ENCODE data around the gene ST6GALNAC3. TPM values are rescaled to one million over a fixed set of nuclear protein-coding genes. Genes with fewer than 3 reads are reported as not detected.

ST6GALNAC3 gene
- polyA plus RNA-seq, 2 donors = 0.27 to 0.29 TPM

- WGBS, 2 donors = 71 to 83% methylated on average over 5 of the region's 5 CpGs
- H3K4me3 ChIP-seq (ENCODE audit: low read depth in 1 of 2, low read length in 2 of 2) = no peak overlapping the region
Observed at GRCh38 chr1:76162254-76162653, 87.7 kb downstream of the ST6GALNAC3 start.

DNA sequence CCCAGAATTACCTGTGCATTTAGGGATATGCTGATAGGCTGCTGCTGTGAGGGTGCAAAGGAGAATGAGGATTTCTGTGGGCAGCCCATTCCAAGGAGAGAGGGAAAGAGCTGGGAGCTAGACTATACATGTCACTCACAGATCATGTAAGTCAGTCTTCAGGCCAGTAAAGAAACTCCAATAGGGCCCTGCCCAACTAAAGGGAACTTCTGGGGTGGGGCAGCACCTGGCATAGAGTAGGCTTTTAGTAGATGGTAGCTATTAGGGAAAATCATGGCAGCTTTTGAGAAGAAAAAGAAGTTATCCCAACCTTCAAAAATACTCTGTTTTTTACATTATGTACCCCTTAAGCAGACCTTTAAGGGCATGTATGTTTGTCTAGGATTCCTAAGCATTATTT lies 89.6 kb downstream of the ST6GALNAC3 start:
- Histone ChIP-seq H3K27ac (ENCODE audit: low read depth in 2 of 2, low read length in 1 of 2) (no peak overlapping the region), H3K4me3 (ENCODE audit: low read depth in 1 of 2, low read length in 2 of 2) (no peak overlapping the region), H3K36me3 (ENCODE audit: control insufficient read depth in 2 of 2, insufficient read depth in 2 of 2, low read length in 1 of 2) (no peaks in the 10 kb centered on the region), H3K27me3 (ENCODE audit: control insufficient read depth in 1 of 2, insufficient read depth in 2 of 2, low read length in 2 of 2) (no peaks in the 10 kb centered on the region), H3K4me1 (ENCODE audit: control insufficient read depth in 2 of 2, insufficient read depth in 2 of 2, low read length in 1 of 2) (no peaks in the 10 kb centered on the region), H3K9me3 (ENCODE audit: control insufficient read depth in 2 of 2, insufficient read depth in 1 of 2, low read depth in 1 of 2, low read length in 1 of 2) (no peaks in the 10 kb centered on the region)

More at GRCh38 chr1:76162254-76162653, 87.7 kb downstream of the ST6GALNAC3 start:
- Histone ChIP-seq H3K27ac (ENCODE audit: low read depth in 2 of 2, low read length in 1 of 2) (no peak overlapping the region), H3K36me3 (ENCODE audit: control insufficient read depth in 2 of 2, insufficient read depth in 2 of 2, low read length in 1 of 2) (no peaks in the 10 kb centered on the region), H3K27me3 (ENCODE audit: control insufficient read depth in 1 of 2, insufficient read depth in 2 of 2, low read length in 2 of 2) (no peaks in the 10 kb centered on the region), H3K9me3 (ENCODE audit: control insufficient read depth in 2 of 2, insufficient read depth in 1 of 2, low read depth in 1 of 2, low read length in 1 of 2) (no peaks in the 10 kb centered on the region), H3K4me1 (ENCODE audit: control insufficient read depth in 2 of 2, insufficient read depth in 2 of 2, low read length in 1 of 2) (no peaks in the 10 kb centered on the region)

- WGBS, 2 donors = 89 to 90% methylated on average over 2 of the region's 2 CpGs
- H3K4me1 ChIP-seq (ENCODE audit: control insufficient read depth in 2 of 2, insufficient read depth in 2 of 2, low read length in 1 of 2) = no peaks in the 10 kb centered on the region
- H3K27me3 ChIP-seq (ENCODE audit: control insufficient read depth in 1 of 2, insufficient read depth in 2 of 2, low read length in 2 of 2) = no peaks in the 10 kb centered on the region
- no peak overlapping the region for H3K4me3 ChIP-seq (ENCODE audit: low read depth in 1 of 2, low read length in 2 of 2)
- no peaks in the 10 kb centered on the region for H3K9me3 ChIP-seq (ENCODE audit: control insufficient read depth in 2 of 2, insufficient read depth in 1 of 2, low read depth in 1 of 2, low read length in 1 of 2)
- no peaks in the 10 kb centered on the region for H3K36me3 ChIP-seq (ENCODE audit: control insufficient read depth in 2 of 2, insufficient read depth in 2 of 2, low read length in 1 of 2)
- no peak overlapping the region for H3K27ac ChIP-seq (ENCODE audit: low read depth in 2 of 2, low read length in 1 of 2)
Observed at GRCh38 chr1:76170084-76170483, 95.5 kb downstream of the ST6GALNAC3 start.

DNA sequence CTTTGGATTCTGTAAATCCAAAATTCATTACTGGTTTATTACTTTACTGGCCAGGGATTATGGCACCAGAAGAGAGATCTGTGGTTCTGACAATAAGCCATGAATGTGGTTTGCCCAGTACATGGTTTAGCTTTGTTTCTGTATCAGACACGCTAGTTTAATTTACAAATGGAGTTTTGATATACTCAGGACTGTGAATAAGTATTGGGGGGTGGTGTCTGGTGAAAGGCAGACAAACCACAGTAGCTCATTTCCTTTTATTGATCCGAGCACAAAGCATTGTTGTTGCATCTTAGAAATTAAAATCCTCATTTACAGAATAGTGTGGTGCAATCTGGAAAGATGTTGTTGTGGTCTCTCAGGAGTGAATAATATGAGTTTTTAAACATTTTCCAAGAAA lies 96.0 kb downstream of the ST6GALNAC3 start:
- no peak overlapping the region for H3K4me3 ChIP-seq (ENCODE audit: low read depth in 1 of 2, low read length in 2 of 2)
- H3K36me3 ChIP-seq (ENCODE audit: control insufficient read depth in 2 of 2, insufficient read depth in 2 of 2, low read length in 1 of 2) = no peaks in the 10 kb centered on the region
- H3K4me1 ChIP-seq (ENCODE audit: control insufficient read depth in 2 of 2, insufficient read depth in 2 of 2, low read length in 1 of 2) = no peaks in the 10 kb centered on the region
- no peak overlapping the region for H3K27ac ChIP-seq (ENCODE audit: low read depth in 2 of 2, low read length in 1 of 2)
- no peaks in the 10 kb centered on the region for H3K9me3 ChIP-seq (ENCODE audit: control insufficient read depth in 2 of 2, insufficient read depth in 1 of 2, low read depth in 1 of 2, low read length in 1 of 2)
- H3K27me3 ChIP-seq (ENCODE audit: control insufficient read depth in 1 of 2, insufficient read depth in 2 of 2, low read length in 2 of 2) = no peaks in the 10 kb centered on the region
- 59 to 69% methylated on average over 2 of the region's 2 CpGs for WGBS, 2 donors

GRCh38 chr1:76176000-76176399 lies 101.5 kb downstream of the ST6GALNAC3 start:
- no peaks in the 10 kb centered on the region for H3K36me3 ChIP-seq (ENCODE audit: control insufficient read depth in 2 of 2, insufficient read depth in 2 of 2, low read length in 1 of 2)
- no peaks in the 10 kb centered on the region for H3K27me3 ChIP-seq (ENCODE audit: control insufficient read depth in 1 of 2, insufficient read depth in 2 of 2, low read length in 2 of 2)
- H3K27ac ChIP-seq (ENCODE audit: low read depth in 2 of 2, low read length in 1 of 2) = no peak overlapping the region
- WGBS, 2 donors = 56 to 58% methylated on average over 2 of the region's 2 CpGs
- no peaks in the 10 kb centered on the region for H3K9me3 ChIP-seq (ENCODE audit: control insufficient read depth in 2 of 2, insufficient read depth in 1 of 2, low read depth in 1 of 2, low read length in 1 of 2)
- H3K4me3 ChIP-seq (ENCODE audit: low read depth in 1 of 2, low read length in 2 of 2) = no peak overlapping the region
- no peaks in the 10 kb centered on the region for H3K4me1 ChIP-seq (ENCODE audit: control insufficient read depth in 2 of 2, insufficient read depth in 2 of 2, low read length in 1 of 2)

DNA sequence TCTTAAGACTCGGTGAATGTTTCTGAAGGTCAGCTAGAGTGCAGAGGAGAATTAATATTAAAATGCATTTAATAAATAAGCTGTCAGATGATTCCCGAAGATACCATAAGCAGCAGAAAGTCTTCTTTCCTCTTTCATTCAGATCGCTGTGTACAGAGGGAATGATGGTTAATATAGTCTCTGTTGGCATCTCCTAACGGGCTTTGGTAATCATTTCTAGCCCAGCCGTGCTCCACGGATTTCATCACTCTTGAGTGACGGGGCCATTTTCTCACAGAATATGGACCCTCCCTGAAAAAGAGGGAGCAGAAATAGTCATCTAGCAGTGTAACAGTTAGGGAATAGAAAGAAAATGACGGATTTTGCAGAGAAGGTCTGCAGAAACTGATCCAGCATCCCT lies 103.1 kb downstream of the ST6GALNAC3 start:
- Histone ChIP-seq H3K27me3 (ENCODE audit: control insufficient read depth in 1 of 2, insufficient read depth in 2 of 2, low read length in 2 of 2) (no peaks in the 10 kb centered on the region), H3K27ac (ENCODE audit: low read depth in 2 of 2, low read length in 1 of 2) (no peak overlapping the region), H3K9me3 (ENCODE audit: control insufficient read depth in 2 of 2, insufficient read depth in 1 of 2, low read depth in 1 of 2, low read length in 1 of 2) (no peaks in the 10 kb centered on the region), H3K4me1 (ENCODE audit: control insufficient read depth in 2 of 2, insufficient read depth in 2 of 2, low read length in 1 of 2) (no peaks in the 10 kb centered on the region), H3K36me3 (ENCODE audit: control insufficient read depth in 2 of 2, insufficient read depth in 2 of 2, low read length in 1 of 2) (no peaks in the 10 kb centered on the region), H3K4me3 (ENCODE audit: low read depth in 1 of 2, low read length in 2 of 2) (no peak overlapping the region)
- 71 to 76% methylated on average over 8 of the region's 8 CpGs for WGBS, 2 donors

GRCh38 chr1:76179219-76179698 lies 104.7 kb downstream of the ST6GALNAC3 start:
- Histone ChIP-seq H3K4me3 (ENCODE audit: low read depth in 1 of 2, low read length in 2 of 2) (no peak overlapping the region), H3K27me3 (ENCODE audit: control insufficient read depth in 1 of 2, insufficient read depth in 2 of 2, low read length in 2 of 2) (no peaks in the 10 kb centered on the region), H3K4me1 (ENCODE audit: control insufficient read depth in 2 of 2, insufficient read depth in 2 of 2, low read length in 1 of 2) (no peaks in the 10 kb centered on the region), H3K27ac (ENCODE audit: low read depth in 2 of 2, low read length in 1 of 2) (no peak overlapping the region), H3K36me3 (ENCODE audit: control insufficient read depth in 2 of 2, insufficient read depth in 2 of 2, low read length in 1 of 2) (no peaks in the 10 kb centered on the region), H3K9me3 (ENCODE audit: control insufficient read depth in 2 of 2, insufficient read depth in 1 of 2, low read depth in 1 of 2, low read length in 1 of 2) (no peaks in the 10 kb centered on the region)

DNA sequence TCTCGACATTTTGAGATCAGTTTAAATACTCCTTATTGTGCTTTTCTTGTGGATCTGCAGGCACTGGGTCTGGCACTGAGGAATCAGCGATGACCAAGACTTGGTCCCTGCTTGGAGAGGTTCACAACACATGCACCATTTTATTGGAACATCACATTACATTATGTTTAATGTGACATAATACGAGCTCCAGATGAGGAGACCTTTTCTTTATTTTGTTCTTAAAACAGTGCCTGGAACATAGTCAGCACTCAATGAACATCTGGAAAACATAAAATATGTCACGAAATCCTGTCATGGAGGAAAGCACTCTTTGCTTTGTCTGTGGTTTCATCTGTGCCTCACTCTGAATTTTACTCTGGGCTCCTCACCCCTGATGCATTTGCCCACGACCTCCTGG lies 110.7 kb downstream of the ST6GALNAC3 start:
- Histone ChIP-seq H3K27me3 (ENCODE audit: control insufficient read depth in 1 of 2, insufficient read depth in 2 of 2, low read length in 2 of 2) (no peaks in the 10 kb centered on the region), H3K4me1 (ENCODE audit: control insufficient read depth in 2 of 2, insufficient read depth in 2 of 2, low read length in 1 of 2) (no peaks in the 10 kb centered on the region), H3K9me3 (ENCODE audit: control insufficient read depth in 2 of 2, insufficient read depth in 1 of 2, low read depth in 1 of 2, low read length in 1 of 2) (no peaks in the 10 kb centered on the region), H3K4me3 (ENCODE audit: low read depth in 1 of 2, low read length in 2 of 2) (no peak overlapping the region), H3K36me3 (ENCODE audit: control insufficient read depth in 2 of 2, insufficient read depth in 2 of 2, low read length in 1 of 2) (no peaks in the 10 kb centered on the region), H3K27ac (ENCODE audit: low read depth in 2 of 2, low read length in 1 of 2) (no peak overlapping the region)
- 83 to 85% methylated on average over 5 of the region's 5 CpGs for WGBS, 2 donors

- H3K27me3 ChIP-seq (ENCODE audit: control insufficient read depth in 1 of 2, insufficient read depth in 2 of 2, low read length in 2 of 2) = no peaks in the 10 kb centered on the region
- H3K4me3 ChIP-seq (ENCODE audit: low read depth in 1 of 2, low read length in 2 of 2) = no peak overlapping the region
- no peaks in the 10 kb centered on the region for H3K36me3 ChIP-seq (ENCODE audit: control insufficient read depth in 2 of 2, insufficient read depth in 2 of 2, low read length in 1 of 2)
- H3K4me1 ChIP-seq (ENCODE audit: control insufficient read depth in 2 of 2, insufficient read depth in 2 of 2, low read length in 1 of 2) = no peaks in the 10 kb centered on the region
- H3K27ac ChIP-seq (ENCODE audit: low read depth in 2 of 2, low read length in 1 of 2) = no peak overlapping the region
- WGBS, 2 donors = 78 to 86% methylated on average over 6 of the region's 6 CpGs
- no peaks in the 10 kb centered on the region for H3K9me3 ChIP-seq (ENCODE audit: control insufficient read depth in 2 of 2, insufficient read depth in 1 of 2, low read depth in 1 of 2, low read length in 1 of 2)
Observed at GRCh38 chr1:76186554-76187170, 112.1 kb downstream of the ST6GALNAC3 start.

- no peaks in the 10 kb centered on the region for H3K4me1 ChIP-seq (ENCODE audit: control insufficient read depth in 2 of 2, insufficient read depth in 2 of 2, low read length in 1 of 2)
- no peak overlapping the region for H3K27ac ChIP-seq (ENCODE audit: low read depth in 2 of 2, low read length in 1 of 2)
- no peak overlapping the region for H3K4me3 ChIP-seq (ENCODE audit: low read depth in 1 of 2, low read length in 2 of 2)
- no peaks in the 10 kb centered on the region for H3K27me3 ChIP-seq (ENCODE audit: control insufficient read depth in 1 of 2, insufficient read depth in 2 of 2, low read length in 2 of 2)
- no peaks in the 10 kb centered on the region for H3K36me3 ChIP-seq (ENCODE audit: control insufficient read depth in 2 of 2, insufficient read depth in 2 of 2, low read length in 1 of 2)
- 89 to 91% methylated on average over 3 of the region's 3 CpGs for WGBS, 2 donors
- no peaks in the 10 kb centered on the region for H3K9me3 ChIP-seq (ENCODE audit: control insufficient read depth in 2 of 2, insufficient read depth in 1 of 2, low read depth in 1 of 2, low read length in 1 of 2)
Observed at GRCh38 chr1:76187436-76187835, 112.9 kb downstream of the ST6GALNAC3 start.

Measured in esophagus (tissue), 2 donors.